HG03575 (cell line): Measurements from ENCODE around the gene HBA1.
"Not testable (repeated sequence)": the region's sequence is repeated elsewhere in the genome, so short reads cannot be mapped to it uniquely, and the experiment has no call there.

Experiments
- ATAC-seq: cut with Tn5 transposase; IDR thresholded peaks from one replicate; pipeline ENCODE4 v1.9.1; 2021; ENCODE audit not compliant: unreplicated experiment, insufficient number of reproducible peaks, low FRiP score; ENCODE audit errors: extremely low read depth

Gene HBA1

GRCh38 chr16:172374-172941 is 4.0 kb upstream of the HBA1 start, which contains the start of gene HBA2:
HBA2 (plus strand) TSS chr16:172876; CDS start chr16:172913, 37 bp downstream.
- not testable (repeated sequence) for ATAC-seq

- not testable (repeated sequence) for ATAC-seq
Observed at GRCh38 chr16:173211-173854, 3.1 kb upstream of the HBA1 start.

- ATAC-seq: not testable (repeated sequence)
Observed at GRCh38 chr16:173928-174769, 2.3 kb upstream of the HBA1 start.

- no peak for ATAC-seq
Observed at GRCh38 chr16:175011-175949, 1.2 kb upstream of the HBA1 start.

GRCh38 chr16:176006-176405 is 474 bp upstream of the HBA1 start:
- ATAC-seq: not testable (repeated sequence)

GRCh38 chr16:177394-177822 is 928 bp downstream of the HBA1 start:
- no peak for ATAC-seq

GRCh38 chr16:177981-178667 is 1.6 kb downstream of the HBA1 start:
- no peak for ATAC-seq

GRCh38 chr16:178668-179015 is 2.2 kb downstream of the HBA1 start:
- no peak for ATAC-seq

GRCh38 chr16:179211-180092 is 3.0 kb downstream of the HBA1 start:
- no peak for ATAC-seq

GRCh38 chr16:180101-180675 is 3.7 kb downstream of the HBA1 start, which contains the start of gene HBQ1:
HBQ1 (plus strand) TSS chr16:180459; CDS start chr16:180487, 28 bp downstream.
- ATAC-seq: no peak

GRCh38 chr16:180681-181564 is 4.4 kb downstream of the HBA1 start:
- ATAC-seq: no peak

GRCh38 chr16:181565-182021 is 5.1 kb downstream of the HBA1 start:
- no peak for ATAC-seq

- no peak for ATAC-seq
Observed at GRCh38 chr16:183005-183404, 6.5 kb downstream of the HBA1 start.

- no peak for ATAC-seq
Observed at GRCh38 chr16:185213-185612, 8.7 kb downstream of the HBA1 start.

GRCh38 chr16:185691-186090 is 9.2 kb downstream of the HBA1 start:
- no peak for ATAC-seq

- ATAC-seq: no peak
Observed at GRCh38 chr16:187330-187729, 10.8 kb downstream of the HBA1 start.
